HG02571 (cell line): ENCODE data around the gene TDRD9.
"Not testable (repeated sequence)": the region's sequence is repeated elsewhere in the genome, so short reads cannot be mapped to it uniquely, and the experiment has no call there.

Experiments
- ATAC-seq: cut with Tn5 transposase; IDR thresholded peaks from one replicate; pipeline ENCODE4 v1.9.1; 2021; ENCODE audit warnings: mild to moderate bottlenecking, moderate library complexity; ENCODE audit not compliant: unreplicated experiment

Gene TDRD9

DNA sequence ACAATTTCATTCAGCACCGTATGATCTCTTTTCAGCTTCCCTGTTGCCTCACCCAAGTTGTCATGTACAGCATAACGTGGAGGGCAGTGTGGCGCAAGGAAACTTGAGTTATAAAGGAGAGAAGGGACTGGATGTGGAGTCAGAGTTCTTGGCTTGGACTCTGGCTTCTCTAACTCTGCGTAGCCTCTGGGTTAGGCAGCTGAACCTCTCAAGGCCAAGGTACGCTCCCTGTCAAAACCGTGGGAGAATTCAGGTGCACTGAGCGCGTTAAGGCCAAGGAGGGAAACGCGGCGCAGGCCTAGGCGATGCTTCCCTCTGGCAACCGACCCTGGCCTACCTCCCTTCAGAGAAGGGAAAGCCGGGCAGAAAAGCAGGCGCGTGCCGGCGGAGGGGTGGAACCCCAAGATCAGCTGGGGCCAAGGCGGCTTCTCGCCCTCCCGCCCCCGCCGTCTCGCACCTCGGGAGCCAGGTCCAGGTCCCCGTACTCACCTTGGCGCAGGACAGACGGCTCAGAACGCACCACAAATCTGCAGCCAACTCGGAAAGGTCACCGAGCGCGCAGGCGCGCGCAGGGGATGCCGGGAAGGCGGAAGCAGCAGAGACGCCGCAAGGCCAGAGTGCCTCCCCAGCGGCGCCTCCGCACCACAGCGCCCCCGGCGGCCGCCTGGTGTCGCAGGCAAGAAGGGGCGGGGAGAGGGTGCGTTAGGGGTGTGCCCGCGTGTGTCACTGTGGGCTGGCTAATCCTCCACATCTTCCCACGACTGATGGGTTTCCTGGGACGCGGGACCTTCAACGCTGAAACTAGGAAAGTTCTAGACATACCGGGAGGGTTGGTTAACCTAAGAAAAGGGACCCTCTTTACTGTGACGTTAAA lies 7.0 kb upstream of the TDRD9 start:
- ATAC-seq, result peak; percentile 89

- not testable (repeated sequence) for ATAC-seq
Observed at GRCh38 chr14:103921855-103922200, 6.4 kb upstream of the TDRD9 start.

DNA sequence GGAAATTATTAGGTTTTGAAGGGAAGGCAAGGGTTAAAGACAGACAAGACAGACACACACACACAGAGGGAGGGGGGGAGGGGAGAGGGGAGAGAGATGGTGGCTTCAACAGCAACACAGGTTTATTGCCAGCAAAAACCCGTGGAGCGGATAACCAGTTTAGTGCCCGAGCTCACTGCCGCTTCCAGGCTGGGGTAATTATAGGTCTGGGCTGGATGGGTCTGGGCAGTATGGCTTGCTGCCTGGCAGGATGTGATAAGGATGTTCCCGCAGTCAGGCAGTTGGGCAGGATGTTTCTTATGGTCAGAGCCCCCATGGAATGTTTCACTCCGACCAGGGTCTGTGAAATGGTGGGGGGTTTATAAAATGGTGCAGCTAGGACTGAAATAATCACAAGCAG lies 4.4 kb upstream of the TDRD9 start:
- no peak for ATAC-seq

DNA sequence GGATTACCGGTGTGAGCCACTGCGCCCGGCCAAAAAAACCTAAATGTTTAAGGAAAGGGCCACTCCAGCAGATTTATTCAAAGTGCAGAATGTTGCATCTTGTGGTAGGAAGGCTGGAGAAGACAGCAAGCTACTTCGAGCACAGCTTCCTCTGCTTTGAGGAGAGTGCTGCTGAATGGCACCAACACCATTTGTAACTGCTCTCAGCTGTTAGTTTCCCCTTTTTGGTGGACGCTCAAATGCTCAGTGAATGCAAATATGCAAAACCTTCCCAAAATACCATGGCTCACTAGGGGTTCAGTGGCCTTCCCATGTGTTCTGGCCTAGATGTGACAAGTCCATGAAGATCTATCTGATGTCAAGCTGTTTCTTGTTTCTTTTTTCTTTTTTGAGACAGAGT lies 2.9 kb upstream of the TDRD9 start:
- ATAC-seq, result no peak

GRCh38 chr14:103927566-103927965 lies 690 bp upstream of the TDRD9 start:
- no peak for ATAC-seq

DNA sequence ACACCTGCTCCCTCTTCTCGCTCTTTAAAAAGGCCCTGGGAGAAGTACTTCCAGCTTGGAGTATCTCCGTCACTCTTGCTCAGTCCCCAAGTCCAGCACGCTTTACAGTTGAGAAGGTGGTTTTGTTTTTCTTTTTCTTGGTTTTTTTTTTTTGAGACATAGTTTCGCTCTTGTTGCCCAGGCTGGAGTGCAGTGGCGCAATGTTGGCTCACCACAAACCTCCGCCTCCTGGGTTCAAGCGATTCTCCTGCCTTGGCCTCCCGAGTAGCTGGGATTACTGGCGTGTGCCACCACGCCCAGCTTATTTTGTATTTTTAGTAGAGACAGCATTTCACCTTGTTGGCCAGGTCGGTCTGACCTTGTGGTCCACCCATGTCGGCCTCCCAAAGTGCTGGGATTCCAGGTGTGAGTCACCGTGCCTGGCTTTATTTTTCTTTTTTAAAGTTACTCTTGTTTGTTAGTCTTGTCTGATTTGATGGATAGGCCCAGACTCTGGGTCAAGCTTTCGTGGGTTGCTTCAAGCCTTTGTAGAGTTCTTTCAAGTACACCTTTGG lies 1.9 kb downstream of the TDRD9 start:
- no peak for ATAC-seq

- no peak for ATAC-seq
Observed at GRCh38 chr14:103931422-103931821, 3.2 kb downstream of the TDRD9 start.

DNA sequence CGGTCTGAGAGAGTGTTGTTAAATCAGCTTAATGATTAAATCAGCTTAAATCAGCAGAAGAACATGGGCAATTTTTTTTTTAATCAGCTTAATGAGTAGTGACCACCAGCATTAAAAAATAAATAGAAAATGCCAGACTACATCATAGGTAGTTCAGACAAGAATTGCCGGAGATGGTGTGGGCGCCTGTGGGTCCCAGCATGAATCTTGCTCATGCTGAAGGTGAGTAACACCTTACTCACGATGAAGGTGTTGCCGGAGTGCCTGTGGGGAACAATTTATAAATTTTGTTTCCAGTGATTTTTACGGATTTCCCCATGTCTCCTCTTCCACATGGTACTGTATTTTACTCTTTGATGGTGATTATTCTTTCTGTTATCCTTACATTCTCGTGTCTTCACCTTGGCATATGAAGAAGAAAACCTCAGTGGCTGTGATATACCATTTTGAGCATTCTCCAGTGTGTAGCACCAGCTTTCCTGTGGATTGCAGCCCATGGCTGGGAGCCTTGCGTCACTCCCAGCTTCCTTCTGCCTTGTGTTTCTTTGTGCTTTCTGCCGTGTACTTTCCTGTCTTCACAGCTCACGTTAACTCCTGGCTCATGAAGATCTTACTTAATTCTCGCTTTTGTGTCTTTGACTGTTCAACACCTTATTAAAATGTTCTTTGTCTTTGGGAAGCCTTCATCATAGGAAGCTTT lies 4.7 kb downstream of the TDRD9 start:
- no peak for ATAC-seq

- no peak for ATAC-seq
Observed at GRCh38 chr14:103935102-103935501, 6.8 kb downstream of the TDRD9 start.

GRCh38 chr14:103941462-103941861 lies 13.2 kb downstream of the TDRD9 start:
- ATAC-seq, result no peak

DNA sequence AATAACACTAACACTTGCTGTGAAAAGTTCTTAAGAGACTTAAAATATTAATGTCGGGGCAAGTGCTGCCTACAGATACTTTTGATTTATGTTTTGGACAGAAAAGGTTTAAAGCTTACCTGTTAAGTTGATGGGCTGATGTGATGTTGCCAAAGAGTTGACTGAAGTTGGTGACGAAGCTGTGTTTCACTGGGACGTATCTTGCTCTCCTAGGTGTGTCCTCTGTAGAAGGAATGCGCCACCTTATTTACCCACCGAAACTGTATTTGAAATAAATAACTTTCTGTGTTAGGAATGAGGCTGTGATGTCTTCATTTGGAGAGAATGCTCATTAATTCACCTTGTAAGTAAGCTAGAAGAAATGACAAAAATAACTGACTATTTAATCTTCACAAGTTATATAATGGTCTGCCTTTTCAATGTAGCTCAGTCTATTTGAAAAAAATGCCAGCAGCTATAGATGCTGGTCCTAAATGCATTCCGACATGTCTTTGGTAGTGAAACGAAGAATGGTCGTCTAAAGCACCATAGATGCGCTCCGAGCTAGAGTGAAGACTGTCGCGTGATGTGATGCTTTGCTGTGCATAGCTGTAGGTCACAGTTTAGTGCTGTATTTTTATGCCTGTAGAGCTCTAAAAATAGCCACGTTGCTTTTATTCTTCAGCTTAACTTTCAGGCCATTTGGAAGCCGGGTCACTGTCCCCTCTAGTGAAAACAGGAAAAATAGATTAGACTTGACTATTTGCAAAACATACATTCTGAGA lies 13.9 kb downstream of the TDRD9 start, which contains the start of gene RD3L:
RD3L (minus strand) TSS at position 557 of the 764 bp plus-strand sequence. CDS start 834 bp downstream, outside the sequence.
- ATAC-seq, result no peak

- ATAC-seq, result no peak
Observed at GRCh38 chr14:103943673-103944072, 15.4 kb downstream of the TDRD9 start.

DNA sequence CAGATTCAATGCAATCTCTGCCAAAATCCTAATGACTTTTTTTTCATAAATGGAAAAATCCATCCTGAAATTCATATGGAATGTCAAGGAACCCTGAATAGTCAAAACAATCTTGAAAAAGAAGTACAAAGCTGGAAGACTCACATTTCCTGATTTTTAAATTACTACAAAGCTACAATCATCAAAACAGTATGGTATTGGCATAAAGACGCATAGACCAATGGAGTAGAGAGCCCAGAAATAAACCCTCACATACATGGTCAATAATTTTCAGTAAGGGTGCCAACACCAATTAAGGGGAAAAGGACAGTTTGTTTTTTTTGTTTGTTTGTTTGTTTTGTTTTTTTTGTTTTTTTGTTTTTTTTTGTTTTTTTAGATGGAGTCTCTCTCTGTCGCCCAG lies 18.7 kb downstream of the TDRD9 start:
- ATAC-seq, result no peak

DNA sequence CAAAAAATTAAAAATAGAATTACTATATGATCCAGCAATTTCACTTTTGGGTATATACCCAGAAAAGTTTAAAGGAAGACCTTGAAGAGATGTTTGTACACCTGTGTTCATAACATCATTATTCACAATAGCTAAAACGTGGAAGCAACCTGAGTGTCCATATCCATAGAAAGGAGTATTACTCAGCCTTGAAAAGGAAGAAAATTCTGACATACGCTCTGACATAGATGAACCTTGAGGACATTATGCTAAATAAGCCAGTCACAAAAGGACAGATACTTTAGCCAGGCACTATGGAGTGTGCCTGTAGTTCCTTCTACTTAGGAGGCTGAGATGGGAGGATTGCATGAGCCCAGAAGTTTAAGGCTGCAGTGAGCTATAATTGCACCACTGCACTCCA lies 20.2 kb downstream of the TDRD9 start:
- ATAC-seq, result no peak

GRCh38 chr14:103949131-103949790 lies 21.0 kb downstream of the TDRD9 start:
- no peak for ATAC-seq

GRCh38 chr14:103960457-103961055 lies 32.3 kb downstream of the TDRD9 start:
- no peak for ATAC-seq

DNA sequence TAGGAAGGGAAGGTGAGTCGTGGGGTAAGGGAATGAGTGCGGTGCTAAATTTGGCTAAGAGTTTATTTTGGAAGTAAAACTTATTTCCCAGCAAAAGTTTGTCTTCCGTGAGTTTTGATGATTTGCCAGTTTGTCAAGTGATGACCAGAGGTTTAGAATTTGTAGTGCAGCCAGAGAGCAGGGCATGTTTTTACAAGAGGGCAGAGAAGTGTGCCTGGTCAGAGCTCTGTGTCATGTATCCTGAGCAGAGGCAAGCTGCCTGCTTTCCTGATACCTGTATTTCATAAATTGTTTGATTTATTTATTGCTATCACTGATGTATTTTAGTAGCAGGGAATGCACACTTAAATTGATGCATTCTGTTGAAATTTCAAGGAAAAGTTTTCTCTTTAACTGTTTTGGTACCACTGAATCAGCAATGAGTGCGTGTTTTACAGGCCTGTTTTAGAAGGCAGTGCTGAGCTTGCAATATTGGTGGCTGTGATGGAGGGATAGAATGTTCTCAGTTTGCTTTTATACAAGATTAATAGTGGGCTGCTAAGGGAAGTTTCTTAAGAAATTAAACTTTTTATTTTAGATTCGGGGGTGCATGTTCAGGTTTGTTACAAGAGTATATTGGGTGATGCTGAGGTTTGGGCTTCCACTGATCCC lies 33.8 kb downstream of the TDRD9 start:
- ATAC-seq, result no peak

DNA sequence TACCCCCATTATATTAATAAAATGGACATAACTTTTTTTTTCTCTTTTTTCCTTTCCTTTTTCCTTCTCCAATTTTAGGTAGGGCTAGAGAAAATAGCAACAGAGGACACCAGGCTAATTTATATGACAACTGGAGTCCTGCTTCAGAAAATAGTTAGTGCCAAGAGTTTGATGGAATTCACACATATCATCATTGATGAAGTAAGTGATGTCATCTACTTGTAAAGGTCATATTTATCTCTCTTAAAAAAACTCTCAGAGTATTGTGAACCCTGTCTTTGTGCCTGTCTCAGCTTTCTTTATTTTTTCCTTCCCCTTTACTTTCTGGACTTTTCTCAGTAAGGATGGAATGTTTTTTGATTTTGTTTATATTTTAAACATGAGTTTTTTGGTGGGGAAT lies 38.4 kb downstream of the TDRD9 start:
- no peak for ATAC-seq

DNA sequence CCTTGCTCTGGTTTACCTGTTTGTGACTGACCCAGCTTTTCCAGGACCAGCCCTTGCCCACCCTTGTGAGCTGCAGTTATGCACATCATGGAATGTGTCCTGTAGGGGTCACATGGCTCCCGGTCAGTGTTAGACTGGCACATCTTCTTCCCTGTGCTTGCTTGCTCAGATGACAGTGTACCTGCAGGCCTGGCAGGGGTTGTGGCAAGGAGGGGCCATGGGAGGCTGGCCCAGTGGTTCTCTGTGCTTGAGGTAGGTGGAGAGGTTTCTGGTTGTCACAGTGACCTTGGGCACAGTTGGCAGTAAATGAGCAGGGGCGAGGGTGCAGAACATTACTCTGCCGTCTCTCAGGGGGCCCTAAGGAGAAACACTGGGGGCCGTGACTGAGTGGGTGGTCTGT lies 41.7 kb downstream of the TDRD9 start:
- no peak for ATAC-seq

GRCh38 chr14:103973354-103973753 lies 45.1 kb downstream of the TDRD9 start:
- ATAC-seq, result no peak
